GM12874 (cell line): ENCODE data around the gene TRIP6.

ENCODE experiments used
- CTCF ChIP-seq: IDR thresholded peaks from 2 replicates; pipeline ENCODE4 v1.5.1; 2011; ENCODE audit warnings: low read depth, mild to moderate bottlenecking, control low read depth, low read length, moderate library complexity; ENCODE audit not compliant: insufficient read depth

TRIP6 gene

GRCh38 chr7:100847360-100847759 lies 19.8 kb upstream of the TRIP6 start:
- no peak for TF ChIP-seq CTCF

- TF ChIP-seq CTCF, result peak; percentile 97
Measured at GRCh38 chr7:100852048-100852872, 14.9 kb upstream of the TRIP6 start, which contains the start of gene SLC12A9. SLC12A9 (plus strand) TSS chr7:100852713; CDS start chr7:100854198, 1,485 bp downstream.

DNA sequence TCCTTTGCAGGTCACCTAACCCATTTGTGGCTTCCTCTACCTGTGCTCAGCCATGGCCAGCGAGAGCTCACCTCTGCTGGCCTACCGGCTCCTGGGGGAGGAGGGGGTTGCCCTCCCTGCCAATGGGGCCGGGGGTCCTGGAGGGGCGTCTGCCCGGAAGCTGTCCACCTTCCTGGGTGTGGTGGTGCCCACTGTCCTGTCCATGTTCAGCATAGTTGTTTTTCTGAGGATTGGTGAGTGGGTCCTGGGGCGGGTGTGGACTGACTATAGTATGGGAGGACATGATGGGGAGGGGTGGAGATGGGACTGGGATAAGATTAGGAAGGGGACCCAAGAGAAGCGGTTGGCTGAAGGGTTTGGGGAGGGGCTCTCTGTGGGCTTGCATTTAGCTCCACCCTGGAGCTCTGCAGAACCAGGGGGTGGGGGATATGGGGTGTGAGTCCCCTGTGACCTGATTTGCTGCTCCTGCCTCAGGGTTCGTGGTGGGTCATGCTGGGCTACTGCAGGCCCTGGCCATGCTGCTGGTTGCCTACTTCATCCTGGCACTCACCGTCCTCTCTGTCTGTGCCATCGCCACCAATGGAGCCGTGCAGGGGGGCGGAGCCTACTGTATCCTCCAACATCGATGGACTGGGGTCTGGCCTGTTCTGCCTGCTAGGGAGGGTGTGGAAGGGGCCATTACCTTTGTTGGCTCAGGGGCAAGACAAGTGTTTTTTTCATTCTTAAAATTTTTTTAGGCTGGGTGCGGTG lies 12.9 kb upstream of the TRIP6 start:
- TF ChIP-seq CTCF, result no peak

DNA sequence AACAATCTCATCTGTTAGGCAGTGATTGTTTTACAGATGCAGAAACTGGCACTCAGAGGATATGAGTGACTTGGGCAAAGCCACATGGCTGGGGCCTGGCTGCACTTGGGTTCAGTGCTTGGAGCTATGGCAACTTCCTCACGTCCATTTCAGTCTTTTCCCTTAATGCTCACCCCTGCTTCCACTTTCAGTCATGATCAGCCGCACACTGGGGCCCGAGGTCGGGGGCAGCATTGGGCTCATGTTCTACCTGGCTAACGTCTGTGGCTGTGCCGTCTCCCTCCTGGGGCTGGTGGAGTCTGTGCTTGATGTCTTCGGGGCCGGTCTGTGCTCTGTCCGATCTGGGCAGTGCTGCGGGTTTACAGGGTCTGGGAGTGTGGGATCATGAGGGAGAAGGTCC lies 11.7 kb upstream of the TRIP6 start:
- no peak for TF ChIP-seq CTCF

- no peak for TF ChIP-seq CTCF
Measured at GRCh38 chr7:100856871-100857282, 10.3 kb upstream of the TRIP6 start.

DNA sequence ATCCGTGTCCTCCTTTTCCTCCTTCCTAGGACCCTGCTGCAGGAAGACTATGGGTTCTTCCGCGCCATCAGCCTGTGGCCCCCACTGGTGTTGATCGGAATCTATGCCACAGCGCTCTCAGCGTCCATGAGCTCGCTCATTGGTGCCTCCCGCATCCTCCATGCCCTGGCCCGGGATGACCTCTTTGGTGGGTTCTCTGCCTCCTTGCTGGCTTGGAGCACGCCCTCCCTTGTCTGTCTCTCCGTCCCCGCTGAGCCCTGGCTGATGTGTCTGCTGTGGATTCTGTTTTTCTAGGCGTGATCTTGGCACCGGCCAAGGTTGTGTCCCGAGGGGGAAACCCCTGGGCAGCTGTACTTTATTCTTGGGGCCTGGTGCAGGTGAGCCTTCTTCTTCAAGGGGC lies 7.3 kb upstream of the TRIP6 start:
- TF ChIP-seq CTCF, result no peak
